ENCODE data around the gene BRPF3. TPM values are rescaled to one million over a fixed set of nuclear protein-coding genes. Genes with fewer than 3 reads are reported as not detected.

The BRPF3 gene
- total RNA-seq, 1 donor from 2014 or later: 36.2 TPM

GRCh38 chr6:36177166-36177565 lies 19.4 kb upstream of the BRPF3 start:
- DNase-seq (ENCODE audit: extremely low spot score, unreplicated experiment): no peak
- peaks cover 13% of the 10 kb centered on the region for H3K9me3 Mint-ChIP-seq (ENCODE audit: unreplicated experiment)
- H3K27me3 Mint-ChIP-seq (ENCODE audit: unreplicated experiment): peaks cover 49% of the 10 kb centered on the region
- H3K27ac Mint-ChIP-seq (ENCODE audit: unreplicated experiment): no peak overlapping the region
- no peaks in the 10 kb centered on the region for H3K4me1 Mint-ChIP-seq (ENCODE audit: unreplicated experiment)
- no peak for TF ChIP-seq CTCF (IDR thresholded peaks at IDR 0.05)
- H3K4me3 Mint-ChIP-seq (ENCODE audit: unreplicated experiment): no peak overlapping the region
- peaks cover 8% of the 10 kb centered on the region for H3K36me3 Mint-ChIP-seq (ENCODE audit: unreplicated experiment)

GRCh38 chr6:36178544-36178943 lies 18.0 kb upstream of the BRPF3 start:
- Mint-ChIP-seq H3K36me3 (ENCODE audit: unreplicated experiment) (peaks cover 8% of the 10 kb centered on the region), H3K4me1 (ENCODE audit: unreplicated experiment) (no peaks in the 10 kb centered on the region), H3K27ac (ENCODE audit: unreplicated experiment) (no peak overlapping the region), H3K4me3 (ENCODE audit: unreplicated experiment) (no peak overlapping the region), H3K9me3 (ENCODE audit: unreplicated experiment) (peaks cover 18% of the 10 kb centered on the region), H3K27me3 (ENCODE audit: unreplicated experiment) (peaks cover 58% of the 10 kb centered on the region)
- TF ChIP-seq CTCF (IDR thresholded peaks at IDR 0.05): no peak
- DNase-seq (ENCODE audit: extremely low spot score, unreplicated experiment): no peak

GRCh38 chr6:36180126-36180525 lies 16.4 kb upstream of the BRPF3 start:
- H3K9me3 Mint-ChIP-seq (ENCODE audit: unreplicated experiment): peaks cover 18% of the 10 kb centered on the region
- H3K4me1 Mint-ChIP-seq (ENCODE audit: unreplicated experiment): no peaks in the 10 kb centered on the region
- no peak overlapping the region for H3K4me3 Mint-ChIP-seq (ENCODE audit: unreplicated experiment)
- H3K27me3 Mint-ChIP-seq (ENCODE audit: unreplicated experiment): peaks cover 62% of the 10 kb centered on the region
- H3K27ac Mint-ChIP-seq (ENCODE audit: unreplicated experiment): no peak overlapping the region
- no peak for DNase-seq (ENCODE audit: extremely low spot score, unreplicated experiment)
- H3K36me3 Mint-ChIP-seq (ENCODE audit: unreplicated experiment): peaks cover 8% of the 10 kb centered on the region
- no peak for TF ChIP-seq CTCF (IDR thresholded peaks at IDR 0.05)

GRCh38 chr6:36184311-36184710 lies 12.2 kb upstream of the BRPF3 start:
- Mint-ChIP-seq H3K4me3 (ENCODE audit: unreplicated experiment) (no peak overlapping the region), H3K9me3 (ENCODE audit: unreplicated experiment) (peaks cover 5% of the 10 kb centered on the region), H3K4me1 (ENCODE audit: unreplicated experiment) (no peaks in the 10 kb centered on the region), H3K36me3 (ENCODE audit: unreplicated experiment) (peaks cover 2% of the 10 kb centered on the region), H3K27me3 (ENCODE audit: unreplicated experiment) (peaks cover 41% of the 10 kb centered on the region), H3K27ac (ENCODE audit: unreplicated experiment) (no peak overlapping the region)
- DNase-seq (ENCODE audit: extremely low spot score, unreplicated experiment): no peak
- no peak for TF ChIP-seq CTCF (IDR thresholded peaks at IDR 0.05)

GRCh38 chr6:36186199-36186598 lies 10.3 kb upstream of the BRPF3 start:
- no peak overlapping the region for H3K4me3 Mint-ChIP-seq (ENCODE audit: unreplicated experiment)
- peaks cover 2% of the 10 kb centered on the region for H3K36me3 Mint-ChIP-seq (ENCODE audit: unreplicated experiment)

More at GRCh38 chr6:36186199-36186598, 10.3 kb upstream of the BRPF3 start:
- H3K27me3 Mint-ChIP-seq (ENCODE audit: unreplicated experiment): peaks cover 26% of the 10 kb centered on the region
- no peak for TF ChIP-seq CTCF (IDR thresholded peaks at IDR 0.05)
- DNase-seq (ENCODE audit: extremely low spot score, unreplicated experiment): no peak
- no peaks in the 10 kb centered on the region for H3K4me1 Mint-ChIP-seq (ENCODE audit: unreplicated experiment)
- H3K27ac Mint-ChIP-seq (ENCODE audit: unreplicated experiment): no peak overlapping the region
- H3K9me3 Mint-ChIP-seq (ENCODE audit: unreplicated experiment): peaks cover 5% of the 10 kb centered on the region

All from osteocyte (in vitro differentiated cells).